HG03103 (cell line): ENCODE data around the gene TANC1.

Source experiments
- ATAC-seq: cut with Tn5 transposase; IDR thresholded peaks from one replicate; pipeline ENCODE4 v1.9.1; 2021; ENCODE audit warnings: low read depth; ENCODE audit not compliant: unreplicated experiment

TANC1 gene

DNA sequence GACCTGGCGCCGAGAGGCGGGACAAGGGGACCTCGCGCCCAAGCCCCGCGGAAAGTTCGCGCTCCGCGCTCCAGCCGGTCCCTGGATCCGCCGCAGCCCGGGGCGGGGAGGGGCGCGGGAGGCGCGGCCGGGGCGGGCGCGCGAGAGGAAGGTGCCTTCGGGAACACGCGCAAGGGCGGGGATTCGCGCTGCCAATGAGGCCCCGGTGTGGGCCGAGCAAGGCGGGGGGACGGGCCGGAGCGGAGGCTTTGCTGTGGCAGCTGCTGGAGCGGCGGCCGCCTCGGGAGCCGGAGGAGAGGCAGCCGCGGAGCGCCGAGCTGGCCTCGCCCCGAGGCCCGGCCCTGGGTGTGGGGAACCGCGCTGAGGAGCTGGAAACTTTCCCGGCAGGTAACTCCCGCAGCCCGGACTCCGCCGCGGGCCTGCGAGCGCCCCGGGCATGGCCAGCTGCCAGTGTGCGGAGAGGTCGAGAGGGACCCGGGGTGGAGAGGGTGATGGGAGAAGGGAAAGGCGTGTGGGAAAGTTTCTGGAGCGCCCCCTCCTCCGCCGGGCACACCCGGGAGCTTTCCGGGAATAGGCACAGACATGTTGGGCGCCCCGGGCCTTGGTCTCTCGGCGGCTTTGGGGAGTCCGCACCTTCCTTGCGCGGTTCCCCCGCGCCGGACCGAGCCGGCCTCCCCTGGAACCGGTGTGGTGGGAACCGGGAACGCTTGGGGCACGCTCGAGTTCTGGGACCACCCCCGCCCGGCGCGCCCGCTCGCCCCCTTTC is at the start of gene TANC1:
TANC1 (plus strand) TSS at position 245 of the 766 bp plus-strand sequence. CDS start 97,271 bp downstream, outside the sequence.
- ATAC-seq: peak; percentile 91

DNA sequence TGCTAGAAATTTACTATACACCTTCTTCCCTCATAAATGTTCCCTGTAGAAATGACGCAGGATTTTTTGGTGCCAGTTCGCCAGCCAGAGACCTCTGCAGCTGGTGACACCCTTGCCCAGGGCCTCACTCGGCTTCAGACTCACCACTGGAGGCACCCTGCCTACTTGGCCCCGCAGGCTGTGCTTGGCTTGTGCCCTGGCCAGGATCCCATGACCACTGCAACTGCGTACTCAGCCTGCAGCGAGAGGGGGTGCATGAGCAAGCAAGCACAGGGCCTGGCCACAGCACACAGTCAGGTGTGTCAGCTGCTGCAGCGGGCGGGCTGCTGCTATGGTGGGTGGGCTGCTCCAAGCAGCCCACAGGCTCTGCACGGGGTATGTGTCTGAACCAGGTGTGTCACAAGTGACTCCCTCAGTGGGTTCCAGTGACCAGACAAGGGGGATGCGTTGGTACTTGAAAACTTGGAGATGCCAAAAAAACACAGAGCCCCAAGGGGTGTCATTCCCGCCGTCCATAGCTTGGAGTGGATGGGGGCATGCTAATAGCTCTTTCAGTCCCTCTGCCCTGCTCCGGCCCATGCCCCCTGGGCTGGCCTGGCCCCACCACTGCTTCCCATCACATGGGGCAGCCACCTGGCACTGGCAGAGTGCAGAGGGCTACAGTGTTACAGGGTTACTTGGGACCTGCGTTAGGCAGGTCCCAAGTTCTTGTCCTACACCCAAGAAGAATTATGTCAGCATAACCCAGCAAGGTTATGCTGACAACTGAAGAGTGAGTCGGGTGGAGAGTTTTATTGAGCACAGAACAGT is 46.6 kb upstream of the TANC1 start:
- no peak for ATAC-seq

DNA sequence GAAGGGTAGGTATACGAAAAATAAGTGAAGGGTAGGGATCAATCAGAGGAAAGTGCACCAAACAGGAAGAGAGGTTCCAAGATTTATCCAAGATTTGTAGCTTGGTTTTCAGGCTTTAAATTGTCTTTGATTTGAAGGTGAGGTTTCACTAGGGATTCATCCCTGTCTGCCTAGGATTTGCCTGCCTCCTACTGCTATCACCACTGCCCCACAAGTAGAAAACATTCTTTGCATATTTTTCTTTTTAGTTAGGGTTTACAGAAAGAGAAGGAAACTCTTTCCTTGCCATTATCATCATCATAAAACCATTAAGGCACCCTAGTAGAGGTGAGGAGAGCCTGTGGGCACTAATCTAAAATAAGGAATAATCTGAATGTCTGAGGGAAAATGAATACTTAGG is 45.8 kb upstream of the TANC1 start:
- no peak for ATAC-seq

DNA sequence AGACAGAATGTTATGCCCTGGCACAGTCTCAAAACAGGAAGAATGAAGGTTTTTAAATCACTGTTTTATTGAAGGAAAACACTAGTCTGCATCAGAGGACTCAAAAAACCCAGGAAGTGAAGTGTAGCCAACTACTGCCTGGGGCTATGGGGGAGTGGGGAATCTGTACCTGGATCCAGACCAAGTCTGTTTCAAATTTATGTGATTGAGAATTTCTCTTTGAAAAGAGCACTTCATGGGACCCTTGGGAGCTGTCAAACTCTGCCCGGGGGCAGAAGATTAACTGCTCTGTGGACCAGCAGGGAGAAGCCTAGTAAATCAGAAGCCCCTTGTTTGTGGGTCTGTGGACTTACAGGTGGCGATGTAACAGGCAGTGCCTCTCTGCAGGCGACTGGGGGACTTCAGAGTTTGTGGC is 45.3 kb upstream of the TANC1 start:
- no peak for ATAC-seq

DNA sequence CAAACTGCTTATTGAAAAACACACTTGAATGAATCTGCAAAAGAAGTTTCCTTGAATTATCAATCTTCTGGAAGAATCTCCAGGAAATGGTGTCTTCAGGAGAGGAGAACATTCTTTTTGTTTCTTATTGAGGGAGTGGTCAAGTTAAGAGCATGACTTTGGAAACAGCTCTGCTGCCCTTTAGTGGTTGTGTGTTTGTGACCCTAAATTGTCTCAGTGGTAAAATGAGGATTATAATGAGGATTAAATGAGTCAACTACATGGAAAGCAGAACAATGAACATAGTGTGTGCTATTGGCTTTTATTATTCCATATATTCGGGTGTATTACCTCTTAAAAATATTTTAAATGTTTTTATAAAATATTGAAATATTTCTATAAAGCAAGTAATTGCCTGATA is 44.8 kb upstream of the TANC1 start:
- no peak for ATAC-seq

DNA sequence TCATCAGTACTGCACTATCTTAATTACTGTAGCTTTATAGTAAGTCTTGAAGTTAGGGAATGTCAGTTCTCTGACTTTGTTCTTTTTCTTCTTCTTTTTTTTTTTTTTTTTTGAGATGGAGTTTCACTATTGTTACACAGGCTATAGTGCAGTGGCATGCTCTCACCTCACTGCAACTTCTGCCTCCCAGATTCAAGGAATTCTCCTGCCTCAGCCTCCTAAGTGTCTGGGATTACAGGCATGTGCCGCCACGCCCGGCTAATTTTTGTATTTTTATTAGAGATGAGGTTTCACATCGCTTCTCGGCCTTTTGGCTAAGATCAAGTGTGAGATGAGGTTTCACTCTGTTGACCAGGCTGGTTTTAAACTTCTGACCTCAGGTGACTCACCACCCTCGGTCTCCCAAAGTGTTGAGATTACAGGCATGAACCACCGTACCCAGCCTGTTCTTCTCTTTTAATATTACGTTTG is 41.9 kb upstream of the TANC1 start:
- peak; percentile 56 for ATAC-seq

DNA sequence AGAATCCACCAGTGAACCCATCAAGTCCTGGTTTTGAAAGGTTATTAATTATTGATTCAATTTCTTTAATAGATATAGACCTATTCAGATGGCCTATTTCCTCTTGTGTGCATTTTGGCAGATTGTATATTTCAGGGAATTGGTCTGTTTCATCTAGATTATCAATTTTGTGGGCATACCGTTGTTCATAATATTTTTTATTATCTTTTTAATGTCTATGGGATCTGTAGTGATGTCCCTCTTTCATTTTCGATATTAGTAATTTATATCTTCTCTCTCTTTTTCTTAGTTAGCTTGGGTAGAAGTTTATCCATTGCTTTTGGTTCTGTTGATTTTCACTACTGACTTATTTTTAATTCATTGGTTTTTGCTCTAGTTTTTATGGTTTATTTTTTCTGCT is 39.9 kb upstream of the TANC1 start:
- ATAC-seq: no peak

DNA sequence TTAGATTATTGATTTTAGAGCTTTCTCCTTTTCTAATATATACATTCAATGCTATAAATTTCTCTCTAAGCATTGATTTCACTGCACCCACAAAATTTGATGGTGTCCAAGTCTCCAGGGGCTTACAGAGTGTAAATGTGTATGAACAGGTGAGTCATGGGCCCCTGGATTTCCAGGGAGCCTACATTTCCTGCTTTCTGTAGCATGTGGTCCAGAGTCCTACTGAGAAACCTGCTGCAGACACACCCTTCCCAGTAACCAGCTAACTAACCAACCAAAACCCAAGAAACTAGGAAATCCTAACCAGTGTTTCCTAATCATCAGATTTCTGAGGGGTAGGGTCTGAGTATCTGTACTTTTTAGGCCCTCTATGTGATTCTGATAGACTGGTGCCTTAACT is 39.5 kb upstream of the TANC1 start:
- no peak for ATAC-seq

DNA sequence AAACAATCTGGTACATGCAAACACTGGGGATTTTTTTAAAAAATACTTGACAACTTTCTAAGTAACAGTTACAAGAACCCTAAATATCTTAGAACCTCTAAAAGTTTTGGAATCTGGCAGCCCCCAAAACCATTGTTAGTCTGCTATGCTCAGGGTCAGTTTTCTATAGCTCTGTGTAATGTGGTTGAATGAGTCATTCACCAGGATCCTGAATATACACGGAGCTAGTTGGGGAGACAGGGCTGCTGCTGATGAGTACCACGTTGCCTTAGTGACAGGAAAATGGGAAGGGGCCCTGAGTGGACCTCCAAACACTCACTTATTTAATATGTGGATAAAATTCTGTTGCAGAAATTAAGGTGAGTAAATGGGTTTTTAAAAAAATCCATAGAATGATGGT is 36.9 kb upstream of the TANC1 start:
- no peak for ATAC-seq

DNA sequence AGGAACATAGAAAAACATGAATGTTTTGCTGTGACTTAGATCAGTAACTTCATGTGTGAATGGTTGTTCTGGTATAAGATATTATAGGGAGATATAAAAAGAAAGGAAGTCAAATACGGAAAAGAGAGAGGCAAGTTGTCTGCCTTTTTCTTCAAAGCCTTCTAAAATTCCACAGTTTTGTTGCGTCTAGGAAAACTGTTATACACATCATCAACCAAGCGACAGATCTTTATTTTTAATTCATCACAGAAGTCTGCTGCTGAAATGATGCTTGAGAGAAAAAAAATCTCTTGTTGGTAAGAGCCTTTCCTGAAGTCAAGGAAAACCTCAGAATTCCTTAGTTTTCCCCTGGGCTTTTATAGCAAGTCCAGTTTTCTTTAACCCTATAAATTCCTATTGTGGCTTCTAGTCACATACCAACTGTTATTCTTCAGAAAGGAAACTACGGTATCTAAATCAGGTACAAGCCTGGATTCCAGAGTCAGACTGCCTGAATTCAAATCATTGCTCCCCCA is 36.3 kb upstream of the TANC1 start:
- no peak for ATAC-seq

DNA sequence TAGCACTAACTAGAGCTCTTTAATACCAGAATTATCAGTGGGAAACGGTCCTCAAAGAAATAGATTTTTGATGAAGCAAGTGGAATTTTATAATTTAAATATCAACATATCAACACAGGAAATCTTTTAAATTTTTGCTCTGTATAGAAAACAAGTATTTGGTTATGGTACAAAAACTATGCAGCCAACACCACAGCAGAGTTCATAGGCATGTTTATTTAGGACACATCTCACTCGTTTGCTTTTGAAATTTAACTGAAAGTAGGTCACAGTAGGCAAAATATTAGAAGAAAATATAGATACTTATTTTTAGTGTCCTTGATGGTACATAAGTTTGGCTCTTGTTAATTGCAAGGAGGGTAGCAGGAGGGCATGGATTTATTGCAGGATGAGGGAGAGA is 34.3 kb upstream of the TANC1 start:
- no peak for ATAC-seq

DNA sequence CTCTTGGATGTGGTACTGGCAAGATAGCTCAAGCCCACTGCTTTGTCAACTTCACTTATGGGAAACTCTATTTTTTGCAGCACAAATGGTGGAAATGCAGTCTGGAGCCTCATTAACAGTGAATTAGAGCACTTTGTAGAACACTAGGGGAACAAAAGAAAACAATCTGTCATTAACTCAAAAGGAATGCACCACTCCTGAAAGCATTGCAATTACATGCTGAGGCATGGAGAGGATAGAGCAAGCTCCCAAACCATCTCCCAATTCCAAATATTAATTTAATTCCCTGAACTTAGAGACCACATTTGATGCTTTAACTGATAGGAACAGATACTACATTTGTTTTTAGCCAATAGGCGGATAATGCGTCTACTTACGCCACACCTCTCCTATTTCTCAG is 32.8 kb upstream of the TANC1 start:
- no peak for ATAC-seq

DNA sequence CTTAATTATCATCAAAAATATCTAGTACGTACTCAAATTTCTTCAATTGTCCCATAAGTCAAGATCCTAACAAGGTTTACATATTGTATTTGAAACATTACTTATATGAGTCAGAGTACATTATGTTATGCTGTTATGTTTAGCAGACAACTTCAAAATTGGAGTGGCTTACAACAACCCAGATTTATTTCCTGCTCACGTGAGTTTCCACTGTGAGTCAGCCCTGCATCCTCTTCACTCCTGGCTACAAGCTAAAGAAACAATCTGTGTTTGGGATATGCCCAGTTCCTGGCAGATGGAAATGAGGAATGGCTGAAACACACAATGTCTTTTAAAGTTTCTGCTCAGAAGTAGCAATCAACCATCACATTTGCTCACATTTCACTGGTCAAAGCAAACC is 31.5 kb upstream of the TANC1 start:
- no peak for ATAC-seq

DNA sequence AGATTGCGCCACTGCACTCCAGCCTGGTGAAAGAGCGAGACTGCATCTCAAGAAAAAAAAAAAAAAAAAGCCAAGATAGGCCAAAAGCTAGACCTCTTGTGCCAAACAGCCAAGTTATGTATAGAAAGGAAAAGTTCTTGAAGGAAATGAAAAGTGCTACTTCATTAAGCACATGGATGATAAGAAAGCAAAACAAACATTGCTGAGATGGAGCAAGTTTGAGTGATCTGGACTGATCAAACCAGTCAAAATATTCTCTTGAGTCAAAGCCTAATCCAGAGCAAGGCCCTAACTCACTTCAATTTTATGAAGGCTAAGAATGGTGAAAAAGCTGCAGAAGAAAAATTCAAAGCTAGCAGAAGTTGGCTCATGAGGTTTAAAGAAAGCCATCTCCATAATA is 28.1 kb upstream of the TANC1 start:
- no peak for ATAC-seq

DNA sequence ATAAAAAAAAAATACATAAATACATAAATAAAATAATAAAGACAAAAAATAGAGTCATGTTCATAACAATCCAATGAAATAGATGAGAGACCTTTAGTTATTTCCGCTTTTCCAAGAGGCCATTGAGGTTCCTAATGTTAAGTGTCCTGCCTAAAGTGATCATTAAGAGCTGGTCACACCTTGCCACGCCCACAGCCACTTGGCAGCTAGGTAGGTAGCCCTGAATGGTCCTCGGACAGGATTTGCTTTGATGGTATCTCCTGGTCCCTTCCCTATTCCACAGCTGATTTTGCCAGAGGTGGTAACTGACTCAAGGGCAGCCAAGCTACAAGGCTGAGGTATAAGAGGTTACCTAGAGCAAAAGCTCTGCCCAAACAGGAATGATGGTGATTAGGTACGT is 24.5 kb upstream of the TANC1 start:
- no peak for ATAC-seq

DNA sequence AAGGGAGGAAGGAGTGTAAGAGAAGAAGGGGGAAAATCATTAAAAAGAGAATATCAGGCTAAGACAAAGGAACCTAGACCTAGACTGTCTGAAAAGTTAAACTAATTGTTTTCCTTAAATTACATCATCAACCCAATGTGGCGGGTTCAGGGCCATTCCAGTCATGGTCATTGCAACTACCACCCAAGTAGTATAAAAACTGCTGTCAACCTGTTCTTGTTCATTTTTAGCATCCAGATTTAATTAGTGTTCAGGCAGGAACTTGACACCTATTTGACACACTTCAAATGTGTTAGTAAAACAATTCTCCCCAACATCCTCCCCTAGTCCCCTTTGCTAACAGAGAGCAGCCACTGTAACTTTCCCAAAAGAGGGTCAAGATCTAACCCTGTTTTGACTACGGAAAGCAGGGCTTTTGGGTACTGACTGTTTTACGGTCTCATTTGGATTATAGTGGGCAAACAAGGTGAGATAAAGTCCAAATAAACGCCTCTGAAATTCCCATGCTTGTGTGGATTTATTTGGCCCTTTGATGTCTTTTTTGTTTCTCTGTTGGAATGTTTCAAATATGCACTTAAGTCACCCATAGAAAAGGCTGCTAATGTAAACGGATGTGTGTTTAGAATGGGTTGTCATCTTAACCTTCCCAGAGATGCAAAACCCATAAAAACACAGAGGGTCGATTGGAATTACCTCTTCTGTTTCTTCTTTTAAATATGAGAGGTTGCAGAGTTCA is 19.3 kb upstream of the TANC1 start:
- ATAC-seq: no peak

DNA sequence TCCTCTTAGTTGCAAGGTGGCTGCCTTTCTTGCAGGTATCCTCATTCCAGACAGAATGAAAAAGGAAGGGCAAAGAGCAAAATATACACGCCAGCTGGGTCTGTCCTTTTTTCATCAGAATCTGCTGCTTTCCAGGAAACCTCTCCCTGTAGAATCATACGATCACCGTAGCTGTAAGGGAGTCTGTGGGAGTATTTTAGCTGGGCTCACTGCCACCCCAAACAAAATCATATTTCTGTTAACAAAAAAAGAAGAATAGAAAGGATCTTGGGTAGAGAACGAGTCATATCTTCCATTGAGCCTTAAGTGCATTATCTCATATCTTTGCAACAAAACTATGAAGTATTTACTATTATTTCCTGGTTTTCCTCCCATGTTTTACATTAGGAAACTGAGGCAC is 15.0 kb upstream of the TANC1 start:
- no peak for ATAC-seq

DNA sequence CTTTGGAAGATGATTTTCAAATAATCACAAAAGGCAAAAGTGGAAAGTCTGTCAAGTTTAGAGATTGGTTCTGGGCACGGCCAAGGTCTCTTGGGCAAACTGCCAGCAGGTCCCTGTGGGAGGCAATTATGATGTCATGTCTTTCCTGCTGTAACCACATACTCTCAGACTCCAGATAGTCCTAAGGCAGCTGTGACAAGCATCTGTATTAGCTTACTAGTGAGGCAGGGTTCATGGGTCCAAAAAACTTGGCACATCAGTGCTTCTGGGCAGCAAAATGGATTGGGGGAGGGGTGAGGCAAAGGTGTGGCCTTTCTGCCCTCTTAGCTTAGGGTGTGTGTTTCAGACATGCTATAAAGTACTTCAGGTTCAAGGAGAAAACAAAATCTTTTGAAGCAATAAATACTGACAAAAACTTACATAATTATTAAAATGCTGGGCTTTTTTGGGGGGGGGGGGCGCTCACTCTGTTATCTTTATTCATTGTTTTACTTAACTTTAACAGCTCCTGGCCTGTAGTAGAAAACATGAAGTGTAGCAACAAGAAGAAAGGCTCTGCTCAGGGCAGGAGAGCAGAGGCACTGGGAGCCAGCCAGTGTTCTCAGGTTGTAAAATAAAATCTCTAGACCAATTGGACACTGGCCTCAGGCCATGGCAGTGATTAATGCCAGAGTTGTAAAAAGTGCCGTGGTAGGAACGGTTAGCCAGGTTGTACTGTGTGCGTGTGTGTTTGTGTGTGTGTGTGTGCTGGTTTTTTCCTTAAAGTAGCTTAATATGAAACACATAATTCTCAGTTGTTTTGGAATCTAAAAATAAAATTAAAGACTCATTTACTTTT is 14.3 kb upstream of the TANC1 start:
- ATAC-seq: no peak

DNA sequence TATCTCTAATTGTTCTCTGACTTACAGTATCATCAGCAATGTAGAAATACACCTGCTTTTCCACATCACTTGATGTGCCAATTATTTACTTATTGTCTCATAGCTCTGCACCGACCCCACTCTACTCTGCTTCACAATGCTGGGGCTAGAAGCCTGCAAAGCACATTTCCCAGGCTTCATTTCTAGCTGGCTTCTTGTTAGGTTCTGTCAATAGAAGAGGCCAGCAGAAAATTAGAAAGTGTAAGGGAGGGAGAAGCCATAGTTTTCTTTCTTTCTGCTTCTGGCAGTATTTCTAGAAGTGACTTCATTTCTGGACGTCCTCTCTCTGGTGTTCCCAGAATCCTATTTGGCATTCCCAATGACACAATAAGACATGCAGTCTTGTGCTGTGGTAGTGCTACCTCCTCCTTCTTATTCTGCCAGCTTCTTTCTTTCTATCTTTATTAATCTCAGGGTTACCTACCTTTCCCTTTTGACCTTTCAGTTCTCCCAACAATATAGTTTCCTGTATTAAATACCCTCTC is 12.5 kb upstream of the TANC1 start:
- no peak for ATAC-seq

DNA sequence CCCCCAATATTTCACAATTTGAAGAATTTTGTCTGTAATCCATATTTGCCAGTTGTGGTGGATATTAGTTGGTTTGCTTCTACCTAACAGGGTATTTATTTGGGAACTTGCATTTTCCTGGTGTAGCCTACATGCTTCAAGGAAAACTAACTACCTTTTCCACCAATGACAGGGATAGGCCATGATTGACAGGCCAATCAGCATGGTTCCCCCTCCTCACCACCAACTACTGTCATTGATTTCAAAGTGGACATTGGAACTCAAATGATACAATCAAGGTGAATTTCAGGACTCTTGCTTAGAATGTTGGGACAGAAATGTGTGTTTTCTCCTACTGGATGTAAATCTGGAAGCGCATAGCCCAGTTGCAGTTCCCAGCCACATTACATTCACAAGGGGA is 10.1 kb upstream of the TANC1 start:
- no peak for ATAC-seq
